ENCODE data around the gene ZBTB44. TPM values are rescaled to one million over a fixed set of nuclear protein-coding genes. Genes with fewer than 3 reads are reported as not detected.

The ZBTB44 gene
- total and polyA plus RNA-seq, 4 donors, result 4.7 to 33.9 (median 17.0) TPM

GRCh38 chr11:130215531-130216220, 99.0 kb downstream of the ZBTB44 start:
- Histone ChIP-seq H3K4me3 (ENCODE audit: low read depth in 1 of 3, low read length in 3 of 3) (no peak overlapping the region), H3K27me3 (ENCODE audit: control insufficient read depth in 4 of 4, insufficient read depth in 4 of 4, low read length in 3 of 4) (no peaks in the 10 kb centered on the region), H3K27ac (ENCODE audit: low read depth in 1 of 2, low read length in 2 of 2) (no peak overlapping the region), H3K4me1 (ENCODE audit: control insufficient read depth in 4 of 4, insufficient read depth in 4 of 4, low read length in 3 of 4) (peaks cover 0 to 3% (median 0%) of the 10 kb centered on the region in 4 donors), H3K9ac (ENCODE audit: low read depth in 1 of 2, low read length in 2 of 2) (no peak overlapping the region), H3K9me3 (ENCODE audit: control insufficient read depth in 4 of 4, low read length in 3 of 4) (no peaks in the 10 kb centered on the region), H3K36me3 (ENCODE audit: control insufficient read depth in 4 of 4, insufficient read depth in 3 of 4, low read depth in 1 of 4, low read length in 3 of 4) (no peaks in the 10 kb centered on the region)
- DNase-seq (ENCODE audit: low spot score), result no peak
- WGBS, result 74% methylated on average over 13 of the region's 13 CpGs
- TF ChIP-seq FOXA1 (IDR thresholded peaks at IDR 0.05), result no peak
- TF ChIP-seq EGR1 (IDR thresholded peaks at IDR 0.05; ENCODE audit: low read depth in 2 of 2), result no peak
- TF ChIP-seq, protein P1, sequence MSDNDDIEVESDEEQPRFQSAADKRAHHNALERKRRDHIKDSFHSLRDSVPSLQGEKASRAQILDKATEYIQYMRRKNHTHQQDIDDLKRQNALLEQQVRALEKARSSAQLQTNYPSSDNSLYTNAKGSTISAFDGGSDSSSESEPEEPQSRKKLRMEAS (IDR thresholded peaks at IDR 0.05), result no peak
- TF ChIP-seq TAF1 (conservative IDR thresholded peaks at IDR 0.05), result no peak
- TF ChIP-seq CTCF (IDR thresholded peaks at IDR 0.05; ENCODE audit: low read depth, low read length, missing input control), result no peak
- TF ChIP-seq GABPA (IDR thresholded peaks at IDR 0.05 in 1 of 2, conservative IDR thresholded peaks at IDR 0.05 in 1 of 2), result no peak

- no peak for DNase-seq (ENCODE audit: low spot score)
- WGBS, result 84% methylated on average over 6 of the region's 6 CpGs
- TF ChIP-seq RXRA (IDR thresholded peaks at IDR 0.05) (no peak), JUND (IDR thresholded peaks at IDR 0.05) (no peak), YY1 (IDR thresholded peaks at IDR 0.05) (no peak), HNF4A (conservative IDR thresholded peaks at IDR 0.05) (no peak), SP1 (IDR thresholded peaks at IDR 0.05) (no peak), GABPA (IDR thresholded peaks at IDR 0.05 in 1 of 2, conservative IDR thresholded peaks at IDR 0.05 in 1 of 2) (no peak), HNF4G (IDR thresholded peaks at IDR 0.05) (no peak), TAF1 (conservative IDR thresholded peaks at IDR 0.05) (no peak), FOXA1 (IDR thresholded peaks at IDR 0.05) (no peak), EGR1 (IDR thresholded peaks at IDR 0.05; ENCODE audit: low read depth in 2 of 2) (no peak), FOXA2 (IDR thresholded peaks at IDR 0.05) (no peak), NR2F2 (IDR thresholded peaks at IDR 0.05) (no peak), RAD21 (IDR thresholded peaks at IDR 0.05) (no peak), ATF3 (IDR thresholded peaks at IDR 0.05) (no peak), CTCF (IDR thresholded peaks at IDR 0.05; ENCODE audit: low read depth, low read length, missing input control) (no peak)
- TF ChIP-seq, protein P2, sequence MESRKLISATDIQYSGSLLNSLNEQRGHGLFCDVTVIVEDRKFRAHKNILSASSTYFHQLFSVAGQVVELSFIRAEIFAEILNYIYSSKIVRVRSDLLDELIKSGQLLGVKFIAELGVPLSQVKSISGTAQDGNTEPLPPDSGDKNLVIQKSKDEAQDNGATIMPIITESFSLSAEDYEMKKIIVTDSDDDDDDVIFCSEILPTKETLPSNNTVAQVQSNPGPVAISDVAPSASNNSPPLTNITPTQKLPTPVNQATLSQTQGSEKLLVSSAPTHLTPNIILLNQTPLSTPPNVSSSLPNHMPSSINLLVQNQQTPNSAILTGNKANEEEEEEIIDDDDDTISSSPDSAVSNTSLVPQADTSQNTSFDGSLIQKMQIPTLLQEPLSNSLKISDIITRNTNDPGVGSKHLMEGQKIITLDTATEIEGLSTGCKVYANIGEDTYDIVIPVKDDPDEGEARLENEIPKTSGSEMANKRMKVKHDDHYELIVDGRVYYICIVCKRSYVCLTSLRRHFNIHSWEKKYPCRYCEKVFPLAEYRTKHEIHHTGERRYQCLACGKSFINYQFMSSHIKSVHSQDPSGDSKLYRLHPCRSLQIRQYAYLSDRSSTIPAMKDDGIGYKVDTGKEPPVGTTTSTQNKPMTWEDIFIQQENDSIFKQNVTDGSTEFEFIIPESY (IDR thresholded peaks at IDR 0.05), result no peak
- TF ChIP-seq, protein P3, sequence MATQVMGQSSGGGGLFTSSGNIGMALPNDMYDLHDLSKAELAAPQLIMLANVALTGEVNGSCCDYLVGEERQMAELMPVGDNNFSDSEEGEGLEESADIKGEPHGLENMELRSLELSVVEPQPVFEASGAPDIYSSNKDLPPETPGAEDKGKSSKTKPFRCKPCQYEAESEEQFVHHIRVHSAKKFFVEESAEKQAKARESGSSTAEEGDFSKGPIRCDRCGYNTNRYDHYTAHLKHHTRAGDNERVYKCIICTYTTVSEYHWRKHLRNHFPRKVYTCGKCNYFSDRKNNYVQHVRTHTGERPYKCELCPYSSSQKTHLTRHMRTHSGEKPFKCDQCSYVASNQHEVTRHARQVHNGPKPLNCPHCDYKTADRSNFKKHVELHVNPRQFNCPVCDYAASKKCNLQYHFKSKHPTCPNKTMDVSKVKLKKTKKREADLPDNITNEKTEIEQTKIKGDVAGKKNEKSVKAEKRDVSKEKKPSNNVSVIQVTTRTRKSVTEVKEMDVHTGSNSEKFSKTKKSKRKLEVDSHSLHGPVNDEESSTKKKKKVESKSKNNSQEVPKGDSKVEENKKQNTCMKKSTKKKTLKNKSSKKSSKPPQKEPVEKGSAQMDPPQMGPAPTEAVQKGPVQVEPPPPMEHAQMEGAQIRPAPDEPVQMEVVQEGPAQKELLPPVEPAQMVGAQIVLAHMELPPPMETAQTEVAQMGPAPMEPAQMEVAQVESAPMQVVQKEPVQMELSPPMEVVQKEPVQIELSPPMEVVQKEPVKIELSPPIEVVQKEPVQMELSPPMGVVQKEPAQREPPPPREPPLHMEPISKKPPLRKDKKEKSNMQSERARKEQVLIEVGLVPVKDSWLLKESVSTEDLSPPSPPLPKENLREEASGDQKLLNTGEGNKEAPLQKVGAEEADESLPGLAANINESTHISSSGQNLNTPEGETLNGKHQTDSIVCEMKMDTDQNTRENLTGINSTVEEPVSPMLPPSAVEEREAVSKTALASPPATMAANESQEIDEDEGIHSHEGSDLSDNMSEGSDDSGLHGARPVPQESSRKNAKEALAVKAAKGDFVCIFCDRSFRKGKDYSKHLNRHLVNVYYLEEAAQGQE (IDR thresholded peaks at IDR 0.05), result no peak
- TF ChIP-seq, protein P1 (IDR thresholded peaks at IDR 0.05), result no peak
Measured at GRCh38 chr11:130214861-130215530, 99.7 kb downstream of the ZBTB44 start.

More at GRCh38 chr11:130214861-130215530, 99.7 kb downstream of the ZBTB44 start:
- Histone ChIP-seq H3K36me3 (ENCODE audit: control insufficient read depth in 4 of 4, insufficient read depth in 3 of 4, low read depth in 1 of 4, low read length in 3 of 4) (no peaks in the 10 kb centered on the region), H3K27ac (ENCODE audit: low read depth in 1 of 2, low read length in 2 of 2) (no peak overlapping the region), H3K4me1 (ENCODE audit: control insufficient read depth in 4 of 4, insufficient read depth in 4 of 4, low read length in 3 of 4) (peaks cover 0 to 3% (median 0%) of the 10 kb centered on the region in 4 donors), H3K4me3 (ENCODE audit: low read depth in 1 of 3, low read length in 3 of 3) (no peak overlapping the region), H3K27me3 (ENCODE audit: control insufficient read depth in 4 of 4, insufficient read depth in 4 of 4, low read length in 3 of 4) (no peaks in the 10 kb centered on the region), H3K9ac (ENCODE audit: low read depth in 1 of 2, low read length in 2 of 2) (no peak overlapping the region), H3K9me3 (ENCODE audit: control insufficient read depth in 4 of 4, low read length in 3 of 4) (no peaks in the 10 kb centered on the region)
